ENCODE results near the gene SEC22A.

Gene SEC22A

GRCh38 chr3:123300056-123300455, 98.3 kb downstream of the SEC22A start:
- Histone ChIP-seq H3K27me3 (ENCODE audit: insufficient read depth, low read length) (no peaks in the 10 kb centered on the region), H3K4me1 (ENCODE audit: insufficient read depth, low read length) (no peaks in the 10 kb centered on the region), H3K36me3 (ENCODE audit: insufficient read depth, low read depth, low read length) (peaks cover 24% of the 10 kb centered on the region; the same call in 1 of the 2 replicates)

GRCh38 chr3:123300583-123300982, 98.8 kb downstream of the SEC22A start:
- Histone ChIP-seq H3K4me3 (ENCODE audit: low read length) (no peak overlapping the region), H3K27me3 (ENCODE audit: insufficient read depth, low read length) (no peaks in the 10 kb centered on the region), H3K9ac (ENCODE audit: low read depth, low read length) (no peak overlapping the region), H3K9me3 (ENCODE audit: insufficient read depth, low read depth, low read length) (no peaks in the 10 kb centered on the region), H3K36me3 (ENCODE audit: insufficient read depth, low read depth, low read length) (peaks cover 20% of the 10 kb centered on the region; the same call in 1 of the 2 replicates), H3K4me1 (ENCODE audit: insufficient read depth, low read length) (no peaks in the 10 kb centered on the region), H3K27ac (ENCODE audit: low read length) (no peak overlapping the region)

More at GRCh38 chr3:123300056-123300455, 98.3 kb downstream of the SEC22A start:
- H3K4me3 ChIP-seq (ENCODE audit: low read length): no peak overlapping the region
- H3K27ac ChIP-seq (ENCODE audit: low read length): no peak overlapping the region
- no peaks in the 10 kb centered on the region for H3K9me3 ChIP-seq (ENCODE audit: insufficient read depth, low read depth, low read length)
- no peak overlapping the region for H3K9ac ChIP-seq (ENCODE audit: low read depth, low read length)

- H3K27me3 ChIP-seq (ENCODE audit: insufficient read depth, low read length): no peaks in the 10 kb centered on the region
- peaks cover 20% of the 10 kb centered on the region; the same call in 1 of the 2 replicates for H3K36me3 ChIP-seq (ENCODE audit: insufficient read depth, low read depth, low read length)
- H3K27ac ChIP-seq (ENCODE audit: low read length): no peak overlapping the region
- no peaks in the 10 kb centered on the region for H3K4me1 ChIP-seq (ENCODE audit: insufficient read depth, low read length)
- H3K9ac ChIP-seq (ENCODE audit: low read depth, low read length): no peak overlapping the region
- H3K9me3 ChIP-seq (ENCODE audit: insufficient read depth, low read depth, low read length): no peaks in the 10 kb centered on the region
- H3K4me3 ChIP-seq (ENCODE audit: low read length): no peak overlapping the region
These were observed 99.8 kb downstream of the SEC22A start for GRCh38 chr3:123301331-123302184.

GRCh38 chr3:123302961-123303360, 101.2 kb downstream of the SEC22A start:
- H3K9me3 ChIP-seq (ENCODE audit: insufficient read depth, low read depth, low read length): no peaks in the 10 kb centered on the region
- no peak overlapping the region for H3K4me3 ChIP-seq (ENCODE audit: low read length)
- no peaks in the 10 kb centered on the region for H3K4me1 ChIP-seq (ENCODE audit: insufficient read depth, low read length)
- H3K27me3 ChIP-seq (ENCODE audit: insufficient read depth, low read length): no peaks in the 10 kb centered on the region
- H3K27ac ChIP-seq (ENCODE audit: low read length): no peak overlapping the region
- H3K36me3 ChIP-seq (ENCODE audit: insufficient read depth, low read depth, low read length): peaks cover 20% of the 10 kb centered on the region; the same call in 1 of the 2 replicates
- H3K9ac ChIP-seq (ENCODE audit: low read depth, low read length): no peak overlapping the region

GRCh38 chr3:123303976-123304560, 102.3 kb downstream of the SEC22A start:
- Histone ChIP-seq H3K9me3 (ENCODE audit: insufficient read depth, low read depth, low read length) (no peaks in the 10 kb centered on the region), H3K27ac (ENCODE audit: low read length) (no peak overlapping the region), H3K4me1 (ENCODE audit: insufficient read depth, low read length) (no peaks in the 10 kb centered on the region), H3K4me3 (ENCODE audit: low read length) (no peak overlapping the region), H3K36me3 (ENCODE audit: insufficient read depth, low read depth, low read length) (peaks cover 14% of the 10 kb centered on the region; the same call in 1 of the 2 replicates), H3K9ac (ENCODE audit: low read depth, low read length) (no peak overlapping the region), H3K27me3 (ENCODE audit: insufficient read depth, low read length) (no peaks in the 10 kb centered on the region)

GRCh38 chr3:123305192-123305591, 103.4 kb downstream of the SEC22A start:
- Histone ChIP-seq H3K9ac (ENCODE audit: low read depth, low read length) (no peak overlapping the region), H3K27me3 (ENCODE audit: insufficient read depth, low read length) (no peaks in the 10 kb centered on the region), H3K4me3 (ENCODE audit: low read length) (no peak overlapping the region), H3K4me1 (ENCODE audit: insufficient read depth, low read length) (no peaks in the 10 kb centered on the region; the same call in 1 of the 2 replicates), H3K9me3 (ENCODE audit: insufficient read depth, low read depth, low read length) (no peaks in the 10 kb centered on the region), H3K36me3 (ENCODE audit: insufficient read depth, low read depth, low read length) (0 out of 2 replicates have a peak, but pooled peaks cover 9% of the 10 kb centered on the region), H3K27ac (ENCODE audit: low read length) (no peak overlapping the region)

GRCh38 chr3:123307064-123307463, 105.3 kb downstream of the SEC22A start:
- H3K27ac ChIP-seq (ENCODE audit: low read length): no peak overlapping the region
- no peak overlapping the region for H3K9ac ChIP-seq (ENCODE audit: low read depth, low read length)
- peaks cover 15% of the 10 kb centered on the region; the same call in 1 of the 2 replicates for H3K4me1 ChIP-seq (ENCODE audit: insufficient read depth, low read length)
- H3K27me3 ChIP-seq (ENCODE audit: insufficient read depth, low read length): no peaks in the 10 kb centered on the region
- H3K36me3 ChIP-seq (ENCODE audit: insufficient read depth, low read depth, low read length): 0 out of 2 replicates have a peak, but pooled peaks cover 8% of the 10 kb centered on the region
- H3K4me3 ChIP-seq (ENCODE audit: low read length): no peak overlapping the region
- no peaks in the 10 kb centered on the region for H3K9me3 ChIP-seq (ENCODE audit: insufficient read depth, low read depth, low read length)

GRCh38 chr3:123310186-123310585, 108.4 kb downstream of the SEC22A start:
- Histone ChIP-seq H3K9me3 (ENCODE audit: insufficient read depth, low read depth, low read length) (no peaks in the 10 kb centered on the region), H3K27ac (ENCODE audit: low read length) (no peak overlapping the region), H3K9ac (ENCODE audit: low read depth, low read length) (no peak overlapping the region), H3K4me1 (ENCODE audit: insufficient read depth, low read length) (peaks cover 37% of the 10 kb centered on the region; the same call in 1 of the 2 replicates), H3K36me3 (ENCODE audit: insufficient read depth, low read depth, low read length) (no peaks in the 10 kb centered on the region), H3K27me3 (ENCODE audit: insufficient read depth, low read length) (no peaks in the 10 kb centered on the region), H3K4me3 (ENCODE audit: low read length) (no peak overlapping the region)

GRCh38 chr3:123310741-123311140, 109.0 kb downstream of the SEC22A start:
- Histone ChIP-seq H3K4me1 (ENCODE audit: insufficient read depth, low read length) (peaks cover 42% of the 10 kb centered on the region; the same call in 1 of the 2 replicates), H3K27me3 (ENCODE audit: insufficient read depth, low read length) (no peaks in the 10 kb centered on the region), H3K4me3 (ENCODE audit: low read length) (no peak overlapping the region), H3K9ac (ENCODE audit: low read depth, low read length) (no peak overlapping the region), H3K9me3 (ENCODE audit: insufficient read depth, low read depth, low read length) (no peaks in the 10 kb centered on the region), H3K27ac (ENCODE audit: low read length) (no peak overlapping the region), H3K36me3 (ENCODE audit: insufficient read depth, low read depth, low read length) (no peaks in the 10 kb centered on the region)

GRCh38 chr3:123311201-123311600, 109.5 kb downstream of the SEC22A start:
- H3K9me3 ChIP-seq (ENCODE audit: insufficient read depth, low read depth, low read length): no peaks in the 10 kb centered on the region
- H3K9ac ChIP-seq (ENCODE audit: low read depth, low read length): no peak overlapping the region
- H3K4me1 ChIP-seq (ENCODE audit: insufficient read depth, low read length): peaks cover 46% of the 10 kb centered on the region; the same call in 1 of the 2 replicates
- no peak overlapping the region for H3K27ac ChIP-seq (ENCODE audit: low read length)
- H3K36me3 ChIP-seq (ENCODE audit: insufficient read depth, low read depth, low read length): no peaks in the 10 kb centered on the region
- no peaks in the 10 kb centered on the region for H3K27me3 ChIP-seq (ENCODE audit: insufficient read depth, low read length)
- H3K4me3 ChIP-seq (ENCODE audit: low read length): no peak overlapping the region

- peak overlapping the region; percentile 5 for H3K27ac ChIP-seq (ENCODE audit: low read length)
- no peak overlapping the region; the same call in 1 of the 2 replicates for H3K4me3 ChIP-seq (ENCODE audit: low read length)
- no peak overlapping the region for H3K9ac ChIP-seq (ENCODE audit: low read depth, low read length)
- H3K9me3 ChIP-seq (ENCODE audit: insufficient read depth, low read depth, low read length): no peaks in the 10 kb centered on the region
- H3K36me3 ChIP-seq (ENCODE audit: insufficient read depth, low read depth, low read length): no peaks in the 10 kb centered on the region
- no peaks in the 10 kb centered on the region for H3K27me3 ChIP-seq (ENCODE audit: insufficient read depth, low read length)
- H3K4me1 ChIP-seq (ENCODE audit: insufficient read depth, low read length): peaks cover 51% of the 10 kb centered on the region; the same call in 1 of the 2 replicates
These were observed 110.9 kb downstream of the SEC22A start for GRCh38 chr3:123312331-123313265.
